HCT116 (cell line): Measurements from ENCODE around the gene FOXP1. TPM values are rescaled to one million over a fixed set of nuclear protein-coding genes. Genes with fewer than 3 reads are reported as not detected.

ENCODE experiments used
- ATAC-seq: fragments of 200-7000 bp; cut with Tn5 transposase; 2 replicates; pipeline ENCODE4 v1.9.1; 2020; ENCODE audit warnings: mild to moderate bottlenecking, moderate library complexity
- BruUV-seq: library from RNA; stranded (reverse); fragments of 400-500 nt; replicated peaks from 2 replicates; lab custom pipeline; 2021; lab: Mats Ljungman, UMichigan
- CTCF ChIA-PET: fragments of 300-600 bp; sonication (Branson Sonifier 250); formaldehyde crosslinking; loops from one replicate; lab custom pipeline; 2021; ENCODE audit warnings: antibody characterized with exemption; lab: Charles Lee
- POLR2A ChIA-PET: fragments of 300-600, 350-600 bp; sonication (Branson Sonifier 250); formaldehyde crosslinking; loops from one replicate; lab custom pipeline; 2021; ENCODE audit warnings: antibody characterized with exemption; lab: Charles Lee
- RAD21 ChIA-PET, 2 experiments: fragments of 300-600 bp; sonication (Branson Sonifier 250); formaldehyde crosslinking; loops; one replicate each; lab custom pipeline; 2023; ENCODE audit warnings: low total read pairs in 2 of 2; ENCODE audit not compliant: uncharacterized antibody in 2 of 2, unreplicated experiment in 2 of 2, low non-redundant PET in 1 of 2; lab: Charles Lee
- DNase-seq: peaks from one replicate; pipeline ENCODE4 v3.0.0-alpha.2; 2010; ENCODE audit warnings: low read depth, low spot score
- H2AFZ ChIP-seq: fragments of 200-600 bp; shearing (Covaris generic), sonication (generic); 2 replicates; pipeline ENCODE4 v1.6.1; 2017; ENCODE audit warnings: low read depth, mixed run types, mixed read lengths, antibody characterized with exemption, low read length; ENCODE audit not compliant: poor library complexity, severe bottlenecking
- H3K27ac ChIP-seq: 2 replicates; pipeline ENCODE4 v1.5.1; 2012; ENCODE audit warnings: low read depth, low read length
- H3K27me3 ChIP-seq: fragments of 200-600 bp; sonication (generic); 2 replicates; pipeline ENCODE4 v1.6.1; 2016; ENCODE audit warnings: mixed run types, low read length, mixed read lengths; ENCODE audit not compliant: insufficient read depth
- H3K36me3 ChIP-seq, 2 experiments: fragments of 200-500 bp in 1 of 2; fragments of 200-600 bp in 1 of 2; sonication (Bioruptor generic) in 1 of 2; sonication (generic) in 1 of 2; 2 replicates each; pipeline versions ENCODE4 v1.5.1 to v1.6.1; 2014 to 2016; ENCODE audit warnings: low read length in 2 of 2, inconsistent platforms in 1 of 2, mixed read lengths in 1 of 2, mixed run types in 1 of 2; ENCODE audit not compliant: insufficient read depth in 2 of 2, control insufficient read depth in 1 of 2
- H3K4me1 ChIP-seq, 2 experiments: fragments of 200-600 bp in 1 of 2; sonication (generic) in 1 of 2; 2 replicates each; pipeline versions ENCODE4 v1.5.1 to v1.6.1; 2012 to 2017; ENCODE audit warnings: low read length in 2 of 2, inconsistent platforms in 1 of 2, mild to moderate bottlenecking in 1 of 2, mixed read lengths in 1 of 2, mixed run types in 1 of 2, moderate library complexity in 1 of 2; ENCODE audit not compliant: insufficient read depth in 2 of 2, control insufficient read depth in 1 of 2
- H3K4me2 ChIP-seq: fragments of 200-600 bp; sonication (generic); 2 replicates; pipeline ENCODE4 v1.6.1; 2017; ENCODE audit warnings: mixed run types, low read length, mixed read lengths
- H3K4me3 ChIP-seq, 2 experiments: fragments of 200-600 bp in 1 of 2; sonication (generic) in 1 of 2; replicated peaks in 1 of 2; 2 replicates each; pipeline ENCODE4 v1.5.1; 2011 to 2016; ENCODE audit warnings: low read length in 2 of 2, control low read depth in 1 of 2, low read depth in 1 of 2, mild to moderate bottlenecking in 1 of 2, mixed read lengths in 1 of 2, mixed run types in 1 of 2
- H3K79me2 ChIP-seq: fragments of 200-600 bp; sonication (generic); 2 replicates; pipeline ENCODE4 v1.6.1; 2017; ENCODE audit warnings: mild to moderate bottlenecking, mixed run types, low read length, moderate library complexity, mixed read lengths; ENCODE audit not compliant: insufficient read depth
- H3K9ac ChIP-seq: fragments of 200-600 bp; sonication (generic); 2 replicates; pipeline ENCODE4 v1.6.1; 2016; ENCODE audit warnings: low read length, mixed read lengths
- H3K9me2 ChIP-seq: fragments of 200-600 bp; sonication (generic), shearing (Covaris generic); 2 replicates; pipeline ENCODE4 v1.6.1; 2017; ENCODE audit warnings: mixed run types, mild to moderate bottlenecking, moderate library complexity; ENCODE audit not compliant: insufficient read depth
- H3K9me3 ChIP-seq, 2 experiments: fragments of 200-500 bp in 1 of 2; fragments of 200-600 bp in 1 of 2; sonication (Bioruptor generic) in 1 of 2; sonication (generic) in 1 of 2; 2 replicates each; pipeline ENCODE4 v1.6.1; 2014 to 2017; ENCODE audit warnings: low read length in 2 of 2, mixed read lengths in 2 of 2, inconsistent platforms in 1 of 2, low read depth in 1 of 2, mild to moderate bottlenecking in 1 of 2, mixed run types in 1 of 2, moderate library complexity in 1 of 2; ENCODE audit not compliant: control insufficient read depth in 1 of 2, insufficient read depth in 1 of 2
- H4K20me1 ChIP-seq: fragments of 200-600 bp; sonication (generic), shearing (Covaris generic); 2 replicates; pipeline ENCODE4 v1.6.1; 2017; ENCODE audit warnings: mixed run types, mild to moderate bottlenecking, moderate library complexity; ENCODE audit not compliant: insufficient read depth
- CBX3 ChIP-seq: IDR thresholded peaks from 2 replicates; pipeline ENCODE4 v1.6.1; 2012; ENCODE audit warnings: low read depth
- CEBPB ChIP-seq: IDR thresholded peaks from 2 replicates; pipeline ENCODE4 v1.6.1; 2012; ENCODE audit warnings: low read depth
- CTCF ChIP-seq, 3 experiments: fragments of 200-600 bp in 1 of 3; sonication (generic) in 1 of 3; IDR thresholded peaks in 2 of 3; conservative IDR thresholded peaks in 1 of 3; 2 replicates each; pipeline ENCODE4 v1.5.1; 2012 to 2017; ENCODE audit warnings: low read depth in 2 of 3, low read length in 2 of 3, antibody characterized with exemption in 1 of 3, borderline replicate concordance in 1 of 3, control low read depth in 1 of 3, mild to moderate bottlenecking in 1 of 3, mixed read lengths in 1 of 3, mixed run types in 1 of 3, moderate library complexity in 1 of 3; ENCODE audit not compliant: insufficient read depth in 1 of 3
- EGR1 ChIP-seq: IDR thresholded peaks from 2 replicates; pipeline ENCODE4 v1.6.1; 2012; ENCODE audit warnings: low read depth
- ELF1 ChIP-seq: IDR thresholded peaks from 2 replicates; pipeline ENCODE4 v1.6.1; 2012; ENCODE audit warnings: low read depth, borderline replicate concordance
- EZH2 ChIP-seq: fragments of 200-600 bp; sonication (generic); IDR thresholded peaks from 2 replicates; pipeline ENCODE4 v1.6.1; 2017; ENCODE audit warnings: antibody characterized with exemption, mixed run types
- EZH2phosphoT487 ChIP-seq: fragments of 200-600 bp; IDR thresholded peaks from 2 replicates; pipeline ENCODE4 v1.6.1; 2018; ENCODE audit warnings: antibody characterized with exemption, borderline replicate concordance
- FOSL1 ChIP-seq: IDR thresholded peaks from 2 replicates; pipeline ENCODE4 v1.6.1; 2012; ENCODE audit warnings: low read depth
- JUND ChIP-seq: IDR thresholded peaks from 2 replicates; pipeline ENCODE4 v1.6.1; 2012
- MAX ChIP-seq: IDR thresholded peaks from 2 replicates; pipeline ENCODE4 v1.6.1; 2012
- POLR2A ChIP-seq: IDR thresholded peaks from 2 replicates; pipeline ENCODE4 v1.7.0; 2011; ENCODE audit warnings: borderline replicate concordance; ENCODE audit not compliant: insufficient read depth, insufficient read length; ENCODE audit errors: extremely low read depth
- POLR2AphosphoS5 ChIP-seq: IDR thresholded peaks from 2 replicates; pipeline ENCODE4 v1.6.1; 2011; ENCODE audit warnings: mild to moderate bottlenecking, low read depth, low read length, moderate library complexity
- SIN3A ChIP-seq: IDR thresholded peaks from 2 replicates; pipeline ENCODE4 v1.6.1; 2012; ENCODE audit warnings: low read depth
- SP1 ChIP-seq: IDR thresholded peaks from 2 replicates; pipeline ENCODE4 v1.6.1; 2012; ENCODE audit warnings: low read depth
- SRF ChIP-seq: IDR thresholded peaks from 2 replicates; pipeline ENCODE4 v1.6.1; 2012; ENCODE audit warnings: low read depth
- TCF7L2 ChIP-seq: IDR thresholded peaks from 2 replicates; pipeline ENCODE4 v1.7.0; 2011; ENCODE audit warnings: borderline replicate concordance, inconsistent platforms; ENCODE audit not compliant: insufficient read depth, insufficient read length; ENCODE audit errors: extremely low read depth
- YY1 ChIP-seq: IDR thresholded peaks from 2 replicates; pipeline ENCODE4 v1.6.1; 2011; ENCODE audit warnings: low read length, low read depth, moderate library complexity, mild to moderate bottlenecking; ENCODE audit not compliant: insufficient replicate concordance; ENCODE audit errors: extremely low read depth
- ZFX ChIP-seq: fragments of 450-650 bp; IDR thresholded peaks from 2 replicates; pipeline ENCODE4 v1.6.1; 2017
- intact Hi-C: fragments of 100-400 bp; cut with micrococcal nuclease; formaldehyde crosslinking; loops from 2 replicates; pipeline ENCODE4 v1.10.0; 2022
- total RNA-seq: library from RNA; stranded (reverse); gene quantifications from one replicate; pipeline ENCODE4 v1.2.1, GENCODE V29; 2021; ENCODE audit not compliant: unreplicated experiment
- TF ChIP-seq, protein P1 (sequence below): IDR thresholded peaks from 2 replicates; pipeline ENCODE4 v1.6.1; 2011; ENCODE audit warnings: mild to moderate bottlenecking, low read length, moderate library complexity; ENCODE audit not compliant: insufficient replicate concordance; ENCODE audit errors: extremely low read depth
- TF ChIP-seq, protein P2 (sequence below): IDR thresholded peaks from 2 replicates; pipeline ENCODE4 v1.6.1; 2012

FOXP1 gene
- total RNA-seq, 1 experiment from 2014 or later: 11.4 TPM

- CTCF ChIA-PET: no interaction called here
- intact Hi-C loops: no loop called here
- H2AFZ ChIP-seq: no peak overlapping the region
- no peaks in the 10 kb centered on the region for H3K36me3 ChIP-seq
- POLR2A ChIA-PET: interaction anchor here (0.7 kb wide), 1 partner anchor 481 kb away, joined by 3 read pairs; no protein-coding TSS in a partner anchor
- no peak overlapping the region for H3K4me2 ChIP-seq
- DNase-seq: no peak
- no TSS peak for BruUV-seq
- H4K20me1 ChIP-seq: no peaks in the 10 kb centered on the region
- no peak overlapping the region for H3K9ac ChIP-seq
- no peaks in the 10 kb centered on the region for H3K79me2 ChIP-seq
- RAD21 ChIA-PET: no interaction called here
- no peak overlapping the region for H3K27ac ChIP-seq
- no peak for TF ChIP-seq CBX3
- TF ChIP-seq YY1: no peak
- no peak for TF ChIP-seq EZH2
- no peak for TF ChIP-seq ELF1
- TF ChIP-seq, protein P1, sequence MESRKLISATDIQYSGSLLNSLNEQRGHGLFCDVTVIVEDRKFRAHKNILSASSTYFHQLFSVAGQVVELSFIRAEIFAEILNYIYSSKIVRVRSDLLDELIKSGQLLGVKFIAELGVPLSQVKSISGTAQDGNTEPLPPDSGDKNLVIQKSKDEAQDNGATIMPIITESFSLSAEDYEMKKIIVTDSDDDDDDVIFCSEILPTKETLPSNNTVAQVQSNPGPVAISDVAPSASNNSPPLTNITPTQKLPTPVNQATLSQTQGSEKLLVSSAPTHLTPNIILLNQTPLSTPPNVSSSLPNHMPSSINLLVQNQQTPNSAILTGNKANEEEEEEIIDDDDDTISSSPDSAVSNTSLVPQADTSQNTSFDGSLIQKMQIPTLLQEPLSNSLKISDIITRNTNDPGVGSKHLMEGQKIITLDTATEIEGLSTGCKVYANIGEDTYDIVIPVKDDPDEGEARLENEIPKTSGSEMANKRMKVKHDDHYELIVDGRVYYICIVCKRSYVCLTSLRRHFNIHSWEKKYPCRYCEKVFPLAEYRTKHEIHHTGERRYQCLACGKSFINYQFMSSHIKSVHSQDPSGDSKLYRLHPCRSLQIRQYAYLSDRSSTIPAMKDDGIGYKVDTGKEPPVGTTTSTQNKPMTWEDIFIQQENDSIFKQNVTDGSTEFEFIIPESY: no peak
- no peak for TF ChIP-seq SRF
- TF ChIP-seq EZH2phosphoT487: no peak
- no peak for TF ChIP-seq MAX
- TF ChIP-seq, protein P2, sequence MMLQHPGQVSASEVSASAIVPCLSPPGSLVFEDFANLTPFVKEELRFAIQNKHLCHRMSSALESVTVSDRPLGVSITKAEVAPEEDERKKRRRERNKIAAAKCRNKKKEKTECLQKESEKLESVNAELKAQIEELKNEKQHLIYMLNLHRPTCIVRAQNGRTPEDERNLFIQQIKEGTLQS: no peak
- TF ChIP-seq ZFX: no peak
- TF ChIP-seq SIN3A: no peak
- no peak for TF ChIP-seq FOSL1
- TF ChIP-seq POLR2AphosphoS5: no peak
- TF ChIP-seq CTCF (IDR thresholded peaks at IDR 0.05 in 2 of 3, conservative IDR thresholded peaks at IDR 0.05 in 1 of 3; ENCODE audit: borderline replicate concordance in 1 of 3, insufficient read depth in 1 of 3, low read depth in 2 of 3, low read length in 2 of 3): no peak
- TF ChIP-seq CEBPB: no peak
- no peak for TF ChIP-seq POLR2A
- TF ChIP-seq JUND: no peak
- no peak for TF ChIP-seq SP1
- no peak for TF ChIP-seq EGR1
- no peak for TF ChIP-seq TCF7L2
- peaks cover 0 to 4% of the 10 kb centered on the region in 2 experiments; a peak in 1 of 4 replicates for H3K9me3 ChIP-seq
- no peak for ATAC-seq
- no peaks in the 10 kb centered on the region for H3K27me3 ChIP-seq
- H3K4me3 ChIP-seq: no peak overlapping the region
- H3K9me2 ChIP-seq: no peaks in the 10 kb centered on the region
- H3K4me1 ChIP-seq: peaks cover 0 to 4% of the 10 kb centered on the region in 2 experiments; a peak in 1 of 4 replicates
Measured at GRCh38 chr3:71432044-71432975, 151.2 kb downstream of the FOXP1 start.
